NCI-H2081 treated with DMSO at 0.1 percent for 48 hours (cell line): ENCODE data around the gene CYTH4.

Experiments used
- DNase-seq: peaks from one replicate; lab custom pipeline; 2025; lab: John Stamatoyannopoulos, UW

Gene CYTH4

GRCh38 chr22:37290737-37291136 lies 8.4 kb downstream of the CYTH4 start:
- DNase-seq: no peak

GRCh38 chr22:37291559-37292298 lies 9.4 kb downstream of the CYTH4 start:
- no peak for DNase-seq

- DNase-seq: no peak
Measured at GRCh38 chr22:37292641-37293040, 10.3 kb downstream of the CYTH4 start.

GRCh38 chr22:37293172-37293571 lies 10.9 kb downstream of the CYTH4 start:
- DNase-seq: no peak

- no peak for DNase-seq
Measured at GRCh38 chr22:37294747-37295146, 12.4 kb downstream of the CYTH4 start.

- DNase-seq: no peak
Measured at GRCh38 chr22:37295213-37295886, 13.0 kb downstream of the CYTH4 start.

- no peak for DNase-seq
Measured at GRCh38 chr22:37295946-37296345, 13.6 kb downstream of the CYTH4 start.

- DNase-seq: no peak
Measured at GRCh38 chr22:37298748-37299495, 16.6 kb downstream of the CYTH4 start.

- no peak for DNase-seq
Measured at GRCh38 chr22:37299969-37300509, 17.7 kb downstream of the CYTH4 start.

GRCh38 chr22:37300551-37301017 lies 18.3 kb downstream of the CYTH4 start:
- no peak for DNase-seq

GRCh38 chr22:37301144-37301830 lies 19.0 kb downstream of the CYTH4 start:
- DNase-seq: no peak

GRCh38 chr22:37302674-37303555 lies 20.6 kb downstream of the CYTH4 start:
- DNase-seq: no peak

GRCh38 chr22:37303821-37304274 lies 21.5 kb downstream of the CYTH4 start:
- no peak for DNase-seq

- DNase-seq: no peak
Measured at GRCh38 chr22:37304595-37305343, 22.5 kb downstream of the CYTH4 start.

GRCh38 chr22:37305887-37306286 lies 23.6 kb downstream of the CYTH4 start:
- no peak for DNase-seq

GRCh38 chr22:37306494-37306829 lies 24.2 kb downstream of the CYTH4 start:
- DNase-seq: no peak

- no peak for DNase-seq
Measured at GRCh38 chr22:37308385-37309200, 26.3 kb downstream of the CYTH4 start.

GRCh38 chr22:37309211-37310074 lies 27.1 kb downstream of the CYTH4 start:
- DNase-seq: no peak
